GM21786 (cell line): Measurements from ENCODE around the gene EXOC3L4.
A peak's percentile ranks its signal among the peaks of the same experiment; 100 is the strongest.
"Not testable (repeated sequence)": the region's sequence is repeated elsewhere in the genome, so short reads cannot be mapped to it uniquely, and the experiment has no call there.

Experiments used
- ATAC-seq: cut with Tn5 transposase; IDR thresholded peaks from one replicate; pipeline ENCODE4 v1.9.1; 2021; ENCODE audit not compliant: unreplicated experiment

EXOC3L4 gene

DNA sequence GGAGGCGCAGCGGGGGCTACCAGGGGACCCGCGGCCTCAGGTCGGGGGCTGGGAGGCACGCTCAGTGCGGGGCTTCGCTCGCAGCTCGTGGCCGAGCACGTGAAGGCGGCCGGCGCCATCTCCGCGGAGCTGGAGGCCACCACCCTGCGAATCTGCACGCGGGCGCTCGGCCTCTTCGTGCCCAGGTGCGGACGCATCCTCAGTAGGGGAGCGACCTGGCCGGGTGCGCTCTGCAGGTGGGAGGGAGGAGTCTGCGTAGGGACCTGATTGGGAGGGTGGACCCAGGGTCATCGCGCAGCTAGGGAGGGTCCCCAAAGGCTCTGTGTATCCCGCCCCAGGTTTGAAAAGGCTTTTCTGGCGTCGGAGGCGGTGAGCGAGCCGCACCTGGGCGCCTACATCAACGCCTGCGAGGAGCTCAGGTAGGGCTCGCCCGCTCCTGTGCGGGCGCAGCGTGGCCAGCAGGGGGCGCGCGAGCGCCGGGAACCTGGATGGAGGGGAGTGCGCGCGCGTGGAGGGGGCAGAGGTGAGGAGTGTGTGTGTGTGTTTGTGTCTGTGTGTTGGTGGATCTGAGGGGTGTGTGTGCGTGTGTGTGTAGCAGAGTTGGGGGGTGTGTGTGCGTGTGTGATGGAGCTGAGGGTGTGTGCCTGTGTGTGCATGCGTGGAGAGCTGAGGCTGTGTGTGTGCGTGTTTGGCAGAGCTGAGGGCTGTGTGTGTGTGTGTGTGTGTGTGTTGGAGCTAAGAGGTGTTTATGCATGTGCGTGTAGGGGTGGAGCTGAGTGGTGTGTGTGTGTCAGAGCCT is 10.3 kb downstream of the EXOC3L4 start:
- no peak for ATAC-seq

DNA sequence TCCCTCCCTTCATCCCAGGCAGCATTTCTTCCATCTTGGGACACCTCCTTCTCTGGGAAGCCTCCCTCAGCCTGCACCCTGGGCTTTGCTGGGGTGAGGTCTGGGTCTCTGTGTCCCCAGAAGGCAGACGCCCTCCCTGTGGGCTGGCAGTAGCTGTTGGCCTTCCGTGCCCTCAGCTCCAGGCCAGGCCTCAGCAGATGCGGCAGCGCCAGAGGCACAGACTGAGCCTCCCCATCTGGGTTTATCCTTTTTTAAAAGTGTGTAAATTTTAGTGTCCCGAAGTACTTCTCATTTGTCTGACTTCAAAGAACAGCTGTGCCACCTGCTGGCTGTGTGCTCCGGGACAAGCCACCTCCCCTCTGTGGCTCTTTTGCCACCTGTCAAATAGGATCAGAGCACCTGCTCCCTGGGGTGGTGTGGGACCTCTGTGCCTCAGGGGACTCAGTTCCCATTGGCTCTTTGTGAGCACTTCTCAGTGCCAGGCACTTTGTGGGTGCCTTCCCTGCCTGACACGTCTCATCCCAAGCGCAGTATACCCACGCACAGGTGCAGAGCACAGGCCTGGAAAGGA is 11.1 kb downstream of the EXOC3L4 start:
- ATAC-seq, result no peak

DNA sequence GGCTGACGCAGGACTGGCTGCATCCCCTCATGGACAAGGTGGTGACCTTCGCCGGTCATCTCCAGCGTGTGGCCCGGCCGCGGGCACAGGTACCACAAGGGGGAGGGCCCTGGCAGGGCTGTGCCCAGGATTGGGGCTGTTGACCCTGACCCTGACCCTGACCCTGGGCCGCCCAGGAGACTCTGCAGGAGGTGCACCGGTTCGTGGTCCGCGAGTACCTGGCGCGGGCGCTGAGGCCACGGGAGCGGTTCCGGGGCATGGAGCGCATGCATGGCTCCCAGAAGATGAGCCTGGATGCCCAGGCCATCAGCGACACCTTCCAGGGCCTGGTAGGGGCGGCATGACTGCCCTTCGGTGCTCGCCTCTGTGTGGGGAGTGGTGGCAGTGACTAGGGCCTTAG is 12.9 kb downstream of the EXOC3L4 start:
- ATAC-seq, result no peak

DNA sequence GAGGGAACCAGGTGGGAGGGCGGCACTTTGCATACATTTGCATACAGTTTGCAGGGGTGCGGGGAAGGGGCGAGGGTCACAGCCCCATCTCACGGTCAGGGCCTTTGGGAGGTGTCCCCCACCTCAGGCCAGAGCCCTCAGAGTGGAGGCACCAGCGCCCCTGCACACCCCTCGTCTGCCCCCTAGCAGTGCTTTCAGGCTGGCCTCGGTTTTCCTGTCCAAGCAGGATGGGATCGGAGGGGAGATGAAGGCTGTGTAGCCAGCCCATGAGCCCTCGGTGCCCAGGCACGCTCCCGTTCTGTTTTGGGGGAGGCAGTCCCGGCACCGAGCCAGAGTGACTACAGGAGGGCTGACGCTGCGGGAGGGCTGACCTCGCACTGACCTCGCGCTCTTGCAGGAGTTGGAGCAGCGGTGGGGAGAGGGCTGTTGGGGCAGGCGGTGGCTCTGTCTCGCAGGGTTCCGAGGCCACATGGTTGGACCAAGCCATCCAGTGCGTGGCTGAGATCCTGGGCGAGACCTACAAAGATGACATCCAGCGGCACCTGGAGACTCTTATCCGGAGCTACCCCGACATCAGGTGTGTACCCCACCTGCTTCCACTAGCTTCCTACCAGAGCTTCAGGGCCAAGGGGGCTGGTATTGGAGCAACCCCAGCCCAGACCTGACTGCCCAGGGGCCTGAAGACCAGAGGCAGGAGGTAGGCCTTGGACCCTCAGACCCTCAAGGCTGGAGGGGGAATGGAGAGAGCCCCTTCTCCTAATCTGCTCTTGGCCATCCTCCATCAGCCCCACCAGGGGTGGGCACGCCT is 13.6 kb downstream of the EXOC3L4 start:
- ATAC-seq, result no peak

DNA sequence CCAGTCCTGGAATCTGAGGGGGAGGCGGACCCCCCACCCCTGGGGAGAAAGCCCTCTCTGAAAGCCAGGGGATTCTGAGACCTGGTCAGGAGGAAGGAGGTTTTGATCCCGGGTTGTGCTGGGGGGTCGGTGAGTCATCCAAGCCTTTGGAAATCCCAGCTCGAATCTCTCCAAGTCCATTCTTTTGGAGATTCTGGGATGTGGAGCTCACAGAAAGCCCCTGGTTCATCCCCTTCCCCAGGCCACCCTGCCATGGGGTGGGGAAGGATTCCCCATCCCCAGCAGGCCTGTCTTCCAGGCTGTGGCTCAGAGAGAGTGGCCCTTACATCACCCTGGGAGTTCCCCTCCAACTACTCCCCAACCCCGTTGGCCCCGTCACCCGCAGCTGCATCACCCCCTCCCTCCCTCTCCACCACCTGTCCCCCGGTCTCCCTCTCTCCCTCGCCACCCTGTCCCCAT is 14.3 kb downstream of the EXOC3L4 start:
- ATAC-seq, result peak; percentile 31

DNA sequence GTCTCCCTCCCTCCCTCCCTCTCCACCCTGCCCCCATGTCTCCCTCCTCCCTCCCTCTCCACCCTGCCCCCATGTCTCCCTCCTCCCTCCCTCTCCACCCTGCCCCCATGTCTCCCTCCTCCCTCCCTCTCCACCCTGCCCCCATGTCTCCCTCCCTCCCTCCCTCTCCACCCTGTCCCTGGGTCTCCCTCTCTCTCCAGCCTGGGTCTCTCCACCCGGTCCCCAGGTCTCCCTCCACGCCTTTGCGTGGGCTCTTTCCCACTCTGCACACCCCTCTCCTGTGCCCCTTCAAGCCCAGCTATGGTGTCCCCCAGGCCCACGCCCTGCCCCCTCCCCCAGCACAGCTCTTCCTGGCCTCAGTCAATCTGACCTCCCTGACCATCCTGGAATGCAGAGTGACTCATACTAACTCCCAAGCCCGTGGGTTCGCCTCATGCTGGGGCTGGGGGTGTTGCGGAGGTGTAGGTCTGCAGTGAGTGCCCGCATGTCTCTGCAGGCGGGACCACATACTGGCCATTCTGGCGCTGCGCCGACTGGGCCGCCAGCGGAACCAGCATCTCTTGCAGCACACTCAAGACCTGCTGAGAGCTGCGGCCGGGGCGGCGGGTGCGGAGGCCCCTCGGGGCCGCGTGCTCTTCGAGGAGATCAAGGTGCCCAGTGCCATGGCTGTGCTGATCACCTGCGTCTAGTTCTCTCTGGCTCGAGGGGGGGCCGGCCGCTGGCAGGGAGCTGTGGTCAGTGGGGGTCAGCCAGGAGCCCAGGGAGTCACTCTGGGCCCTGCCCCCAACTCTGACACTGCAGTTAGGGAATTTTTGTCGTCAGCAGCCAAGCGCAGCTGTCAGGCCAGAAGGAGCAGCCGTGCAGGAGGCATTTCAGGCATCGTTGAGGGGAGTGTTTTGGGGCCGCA is 15.3 kb downstream of the EXOC3L4 start:
- no peak for ATAC-seq

DNA sequence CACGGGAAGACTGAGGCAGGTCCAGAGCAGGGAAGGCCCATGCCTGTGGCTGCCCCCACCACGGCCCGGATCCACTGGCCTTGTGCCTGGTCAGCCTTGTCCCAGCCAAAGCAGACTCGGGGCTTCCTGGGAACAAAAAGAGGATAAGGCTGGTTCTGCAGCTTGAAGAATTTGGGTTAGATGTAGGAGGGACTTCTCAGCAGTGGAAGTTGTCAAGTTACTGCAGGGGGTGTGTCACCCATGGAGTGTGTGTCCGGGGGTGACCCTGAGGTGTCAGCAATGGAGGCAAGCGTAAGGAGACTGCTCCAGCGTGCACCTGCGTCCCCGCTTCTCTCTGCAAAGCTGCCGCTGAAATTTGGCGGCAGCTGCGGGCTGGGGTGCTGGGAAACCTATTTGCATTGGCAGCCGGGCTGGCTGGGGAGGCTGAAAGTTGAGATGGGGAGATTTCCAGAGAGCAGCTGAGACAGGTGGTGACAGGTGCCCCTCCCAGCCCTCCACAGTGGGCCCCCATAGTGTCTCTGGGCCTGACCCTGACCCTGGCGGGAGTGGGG is 16.2 kb downstream of the EXOC3L4 start:
- no peak for ATAC-seq

DNA sequence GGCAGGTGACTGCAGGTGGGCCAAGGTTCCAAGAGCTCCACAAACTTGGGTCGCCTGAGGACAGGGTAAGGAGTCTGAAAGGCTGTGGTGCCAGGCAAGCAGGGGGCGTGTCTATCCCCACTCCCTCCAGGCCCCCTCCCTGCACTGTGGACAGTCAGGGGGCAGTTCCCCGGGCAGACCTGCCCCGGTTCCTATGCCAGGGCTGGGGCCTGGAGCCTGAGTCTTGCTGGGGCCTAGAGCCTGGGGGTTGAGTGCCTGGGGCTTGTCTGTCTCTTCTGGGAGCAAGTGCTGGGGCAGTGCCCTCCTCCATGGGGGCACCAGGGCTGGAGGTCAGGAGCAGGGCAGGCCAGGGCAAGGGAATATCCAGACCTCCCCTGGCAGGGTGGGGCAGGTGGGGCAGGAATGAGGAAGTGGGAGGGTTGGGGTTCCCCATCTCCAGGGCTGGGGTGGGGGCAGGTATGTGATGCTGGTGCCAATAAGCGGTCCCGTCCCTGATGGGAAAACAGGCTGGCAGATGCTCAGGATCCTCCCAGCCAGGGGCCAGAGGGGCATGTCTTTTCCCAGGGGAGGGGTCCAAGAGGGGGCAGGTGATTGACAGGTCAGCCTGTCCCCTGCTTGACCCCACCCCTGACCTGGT is 16.8 kb downstream of the EXOC3L4 start:
- no peak for ATAC-seq

DNA sequence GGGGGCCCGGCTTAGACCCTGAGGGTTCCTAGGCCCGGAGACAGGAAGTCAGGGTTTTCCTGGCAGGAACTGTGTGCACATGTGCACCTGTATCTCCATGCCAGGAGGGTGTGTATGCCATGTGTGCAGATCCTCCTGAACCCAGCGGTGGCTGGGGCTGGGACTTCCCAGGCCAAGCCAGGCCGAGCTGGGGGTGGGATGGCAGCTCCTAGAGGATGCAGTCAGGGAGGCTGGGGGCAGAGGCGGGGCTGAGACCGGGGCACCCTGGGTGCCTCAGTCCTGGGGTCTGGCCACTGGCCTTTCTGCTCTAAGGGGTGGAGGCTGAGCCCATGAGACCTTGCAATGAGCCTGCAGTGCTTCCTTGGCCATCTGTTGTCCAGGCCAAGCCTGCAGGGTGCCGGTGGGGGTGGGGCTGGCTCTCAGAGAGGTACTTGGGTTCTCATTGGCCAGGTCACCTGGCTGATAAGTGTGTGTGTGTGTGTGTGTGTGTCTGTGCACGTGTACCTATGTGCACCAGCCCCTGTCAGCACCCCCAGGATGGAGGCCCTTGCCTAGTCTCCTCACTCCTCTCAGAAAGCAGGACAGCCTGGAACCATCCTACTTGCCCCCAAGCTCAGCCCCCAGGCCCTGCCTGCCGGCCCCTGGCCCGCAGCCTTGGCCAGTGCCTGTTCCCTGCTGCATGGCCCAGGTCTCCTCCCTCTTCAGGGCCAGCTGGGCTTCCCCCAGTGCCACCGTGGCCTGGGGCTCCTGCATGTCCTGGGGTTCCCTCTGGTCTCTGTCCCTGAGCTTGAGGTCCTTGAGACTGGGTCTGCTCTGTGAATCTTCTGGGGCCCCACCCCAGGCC is 18.1 kb downstream of the EXOC3L4 start:
- ATAC-seq, result no peak

DNA sequence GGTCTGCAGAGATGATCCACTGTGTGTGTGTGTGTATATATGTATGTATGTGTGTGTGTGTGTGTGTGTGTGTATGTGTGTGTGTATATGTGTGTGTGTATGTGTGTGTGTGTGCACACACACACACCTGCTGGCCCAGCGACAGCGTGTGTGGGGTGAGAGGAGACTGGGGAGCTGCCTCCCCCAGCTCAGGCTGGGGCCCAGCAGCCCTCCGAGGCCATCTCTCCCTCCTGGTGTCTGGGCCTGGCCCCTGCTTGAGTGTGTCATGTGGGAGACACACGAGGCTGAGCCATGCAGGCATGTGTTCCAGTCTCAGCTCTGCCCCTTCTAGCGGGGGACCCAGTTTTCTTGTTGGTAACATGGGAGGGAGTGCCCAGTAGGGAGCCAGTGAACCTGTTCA is 18.8 kb downstream of the EXOC3L4 start:
- no peak for ATAC-seq

DNA sequence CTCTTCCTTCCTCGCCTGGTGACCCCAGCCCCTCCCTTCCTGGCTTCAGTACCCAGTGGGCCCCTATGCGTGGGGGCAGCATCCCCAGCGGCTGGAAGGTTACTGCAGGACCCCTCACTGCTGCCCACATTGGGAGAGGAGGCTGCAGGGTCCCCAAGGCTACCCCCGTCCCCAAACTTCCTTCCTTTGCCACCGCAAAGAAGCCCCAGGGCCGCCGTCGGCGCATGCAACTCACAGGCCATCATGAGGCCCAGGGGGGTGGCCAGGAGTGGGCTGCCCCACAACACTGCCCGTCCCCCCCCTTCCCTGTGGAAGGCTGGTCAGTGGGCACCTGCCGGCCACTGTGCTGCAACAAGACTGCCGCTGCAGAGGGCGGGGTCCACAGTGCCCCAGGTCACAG is 19.2 kb downstream of the EXOC3L4 start:
- no peak for ATAC-seq

GRCh38 chr14:103115086-103115679 is 20.7 kb downstream of the EXOC3L4 start:
- ATAC-seq, result not testable (repeated sequence)

- ATAC-seq, result no peak
These were observed 21.5 kb downstream of the EXOC3L4 start for GRCh38 chr14:103115845-103116572.

- ATAC-seq, result no peak
These were observed 22.1 kb downstream of the EXOC3L4 start for GRCh38 chr14:103116636-103117035.

DNA sequence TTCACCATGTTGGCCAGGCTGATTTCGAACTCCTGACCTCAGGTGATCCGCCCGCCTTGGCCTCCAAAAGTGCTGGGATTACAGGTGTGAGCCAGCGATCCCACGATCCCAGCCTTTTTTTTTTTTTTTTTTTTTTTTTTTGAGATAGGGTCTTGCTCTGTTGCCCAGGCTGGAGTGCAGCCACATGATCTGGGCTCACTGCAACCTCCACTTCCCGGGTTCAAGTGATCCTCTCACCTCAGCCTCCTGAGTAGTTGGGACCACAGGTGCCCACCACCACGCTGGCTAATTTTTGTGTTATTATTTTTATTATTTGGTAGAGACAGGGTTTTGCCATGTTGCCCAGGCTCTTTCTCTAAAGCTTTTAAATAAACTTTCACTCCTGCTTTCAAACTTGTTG is 23.0 kb downstream of the EXOC3L4 start:
- not testable (repeated sequence) for ATAC-seq

GRCh38 chr14:103118018-103118662 is 23.6 kb downstream of the EXOC3L4 start:
- no peak for ATAC-seq

DNA sequence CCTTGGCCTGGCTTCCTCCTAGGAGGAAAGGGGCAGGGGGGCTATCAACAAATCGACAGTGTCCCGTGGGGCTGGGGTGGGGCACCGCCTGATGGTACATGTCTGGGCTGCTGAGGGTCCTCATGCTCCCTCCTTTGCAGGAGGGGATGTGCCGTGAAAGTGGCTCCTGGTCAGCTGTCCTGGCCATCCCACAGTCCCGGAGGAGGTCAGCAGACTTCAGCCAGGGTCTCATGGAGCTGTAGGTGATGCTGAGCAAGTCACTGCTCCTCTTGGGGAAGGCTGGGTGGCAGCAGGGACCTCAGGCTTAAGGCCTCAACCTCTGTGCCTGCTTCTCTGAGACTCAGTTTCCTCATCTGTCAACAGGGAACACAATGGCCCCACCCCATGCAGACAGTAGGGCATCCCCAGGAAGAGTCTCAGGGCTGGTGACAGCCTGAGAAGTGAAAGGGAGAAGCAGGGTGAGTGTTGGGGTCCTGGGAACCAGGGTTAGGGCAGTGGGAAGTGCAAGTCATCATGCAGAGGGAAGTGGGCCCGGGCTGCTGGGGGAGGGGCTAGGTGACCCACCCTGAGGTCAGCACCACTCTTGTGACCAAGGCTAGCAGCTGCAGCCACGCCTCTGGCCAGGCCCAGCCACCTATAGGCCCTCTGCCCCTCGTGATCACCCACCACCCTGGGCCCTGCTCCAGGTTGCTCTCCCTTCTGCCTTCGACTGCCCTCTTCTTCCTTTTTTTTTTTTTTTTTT is 24.3 kb downstream of the EXOC3L4 start:
- no peak for ATAC-seq
